Left ventricle myocardium superior (tissue), 1 donor: Measurements from ENCODE around the gene RCSD1. TPM values are rescaled to one million over a fixed set of nuclear protein-coding genes. Genes with fewer than 3 reads are reported as not detected.

Experiments
- ATAC-seq: fragments of 200-7000 bp; cut with Tn5 transposase; one replicate; pipeline ENCODE4 v1.9.1; 2020; ENCODE audit warnings: mild to moderate bottlenecking, moderate library complexity
- DNase-seq: peaks from one replicate; pipeline ENCODE4 v3.0.0-alpha.2; 2020
- intact Hi-C: fragments of 100-400 bp; cut with micrococcal nuclease; formaldehyde crosslinking; loops from one replicate; pipeline ENCODE4 v1.11.0; 2022
- total RNA-seq: library from RNA; stranded (reverse); fragmentation: NEBNext Ultra II Directional; extraction: Animal tissue kit (Norgen Biotek cat#: 25700); gene quantifications from one replicate; pipeline ENCODE4 v1.2.1, GENCODE V29; 2021
- donor health status: DM: no; HTN: yes; CAD: no; lungs with severe emphysema.

RCSD1 gene
- total RNA-seq, 1 donor from 2014 or later = 45.3 TPM

- intact Hi-C loops = no loop called here
- DNase-seq (peak; percentile 83), ATAC-seq (peak; percentile 75)
Observed at GRCh38 chr1:167635156-167635648, 5.2 kb downstream of the RCSD1 start.

- intact Hi-C loops = no loop called here
- DNase-seq (no peak), ATAC-seq (no peak)
Observed at GRCh38 chr1:167635941-167636340, 5.9 kb downstream of the RCSD1 start.

- intact Hi-C loops = no loop called here
- ATAC-seq (no peak), DNase-seq (no peak)
Observed at GRCh38 chr1:167638064-167638463, 8.0 kb downstream of the RCSD1 start.

- no peak for ATAC-seq
- intact Hi-C loops = no loop called here
- no peak for DNase-seq
Observed at GRCh38 chr1:167640051-167640450, 10.0 kb downstream of the RCSD1 start.

- intact Hi-C loops = no loop called here
- DNase-seq = no peak
- ATAC-seq = no peak
Observed at GRCh38 chr1:167641786-167642500, 11.9 kb downstream of the RCSD1 start.

DNA sequence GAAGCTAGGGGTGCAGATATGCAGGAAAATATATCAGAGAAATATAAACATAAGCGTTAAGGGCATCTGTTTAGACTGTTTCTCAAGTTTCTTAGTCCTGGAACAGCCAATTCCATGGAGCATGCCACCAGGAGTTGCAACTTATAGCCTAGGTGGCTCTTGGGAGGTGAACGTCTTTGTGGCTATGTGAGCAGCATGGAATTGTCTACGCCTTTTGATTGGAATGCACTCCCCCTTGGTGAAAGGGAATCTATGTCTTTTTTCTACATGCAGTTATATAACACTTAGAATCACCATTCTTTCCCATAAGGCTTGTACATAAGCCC lies 12.4 kb downstream of the RCSD1 start:
- intact Hi-C loops = no loop called here
- ATAC-seq = no peak
- no peak for DNase-seq

DNA sequence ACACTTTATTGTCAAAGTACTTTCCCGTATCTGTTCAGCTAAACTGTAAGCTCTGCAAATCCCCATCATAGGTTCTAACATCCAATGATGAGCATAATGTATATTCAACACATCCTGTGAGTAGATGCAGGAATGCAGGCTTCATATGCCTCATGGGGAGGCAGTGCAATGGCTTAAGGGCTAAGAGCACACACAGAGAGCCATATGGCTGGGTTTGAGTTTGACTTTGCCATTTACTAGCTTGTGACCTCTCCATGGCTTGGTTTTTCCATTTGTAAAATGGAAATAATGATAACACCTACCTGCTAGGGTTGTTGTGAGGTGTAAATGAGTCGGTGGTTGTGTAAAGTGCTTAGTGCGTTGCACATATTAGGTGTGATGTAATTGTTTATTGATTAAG lies 13.4 kb downstream of the RCSD1 start:
- no peak for ATAC-seq
- intact Hi-C loops = no loop called here
- DNase-seq = no peak

DNA sequence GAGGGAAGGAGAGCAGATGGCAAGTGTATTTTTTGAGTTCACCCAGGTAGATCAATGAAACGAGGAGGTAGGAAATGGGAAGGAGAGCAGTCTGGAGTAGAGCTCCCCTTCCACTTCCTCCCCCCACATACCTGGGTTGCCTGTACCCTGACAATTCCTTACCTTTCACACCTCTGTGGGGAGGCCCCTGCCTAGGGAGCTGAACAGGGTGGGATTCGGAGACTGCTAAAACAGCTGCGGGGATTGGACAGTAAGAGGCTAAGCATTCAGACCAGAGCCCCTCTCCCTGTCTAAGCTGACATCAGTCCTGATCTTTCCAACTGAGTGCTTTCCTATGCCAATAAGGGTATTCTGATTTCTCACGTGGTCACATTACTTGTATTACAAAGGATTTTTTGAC lies 14.5 kb downstream of the RCSD1 start:
- intact Hi-C loops = no loop called here
- ATAC-seq = no peak
- no peak for DNase-seq

GRCh38 chr1:167645140-167645541 lies 15.1 kb downstream of the RCSD1 start:
- intact Hi-C loops = no loop called here
- DNase-seq (no peak), ATAC-seq (no peak)

GRCh38 chr1:167645625-167646414 lies 15.8 kb downstream of the RCSD1 start:
- ATAC-seq (no peak), DNase-seq (no peak)
- intact Hi-C loops = no loop called here

DNA sequence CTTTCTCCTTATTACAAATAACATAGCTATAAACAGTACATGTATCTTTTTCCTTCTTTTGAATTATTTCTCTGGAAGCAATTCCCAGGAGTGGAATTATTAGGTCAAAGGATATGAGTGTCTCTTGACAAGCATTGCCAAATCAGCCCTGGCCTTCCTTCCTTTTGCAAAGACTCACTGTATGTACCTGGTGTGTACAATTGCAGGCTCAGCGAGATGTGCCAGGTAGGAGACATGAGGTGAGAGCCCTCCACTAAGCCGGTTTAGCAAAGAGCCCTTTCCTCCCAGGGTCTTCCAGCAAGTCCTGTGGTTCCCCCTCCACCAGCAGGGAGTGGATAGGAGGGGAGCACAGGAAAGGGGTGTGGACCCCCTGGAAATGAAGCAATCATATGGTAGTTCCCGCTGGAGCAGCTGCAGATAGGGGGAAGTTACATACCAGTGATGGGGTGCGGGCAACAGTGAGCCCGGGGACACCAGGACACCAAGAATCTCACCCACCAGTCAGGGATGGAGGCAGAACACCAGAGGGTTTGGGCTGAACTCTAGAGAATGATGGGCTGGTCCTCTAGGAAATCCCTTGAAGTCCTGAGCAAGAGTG lies 18.3 kb downstream of the RCSD1 start:
- ATAC-seq = peak; percentile 18
- intact Hi-C loops = no loop called here
- no peak for DNase-seq

DNA sequence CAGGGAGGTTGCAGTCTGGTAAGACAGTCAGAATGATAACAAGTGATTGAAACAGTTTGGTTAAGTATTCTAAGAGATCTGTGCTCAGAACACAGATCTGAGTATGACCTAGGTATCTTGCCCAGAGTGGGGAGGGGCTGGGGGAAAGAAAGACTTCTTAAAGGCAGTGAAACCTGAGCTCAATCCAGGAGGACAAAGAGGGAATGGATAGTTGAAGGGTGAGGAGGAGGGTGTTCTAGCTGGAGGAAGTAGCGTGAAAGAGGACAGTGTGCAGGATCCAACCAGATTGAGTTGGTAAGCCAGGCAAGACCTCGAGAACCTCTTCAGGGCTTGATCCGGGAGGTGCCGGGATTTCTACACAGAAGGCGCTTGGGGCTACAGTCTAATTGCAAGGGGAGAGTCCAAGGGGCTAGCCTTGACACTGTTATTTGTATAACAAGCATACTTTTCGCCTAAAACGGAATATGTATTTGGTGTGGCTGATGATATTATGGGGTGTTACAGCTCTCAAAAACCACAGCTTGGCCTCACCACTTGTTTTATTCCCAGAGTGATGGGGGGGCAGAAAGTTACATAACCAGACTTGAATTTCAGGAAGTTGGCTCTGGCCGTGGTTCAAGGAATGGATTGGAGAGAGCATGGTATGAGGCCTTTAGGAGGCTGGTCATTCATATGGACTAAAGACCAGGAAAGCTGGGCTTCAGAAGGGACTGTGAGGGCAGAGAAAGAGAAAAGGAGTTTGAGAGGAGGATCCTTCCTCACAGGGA lies 19.1 kb downstream of the RCSD1 start:
- intact Hi-C loops = no loop called here
- DNase-seq (no peak), ATAC-seq (peak; percentile 56)

GRCh38 chr1:167650269-167651160 lies 20.5 kb downstream of the RCSD1 start:
- ATAC-seq = peak; percentile 46
- peak; percentile 57 for DNase-seq
- intact Hi-C loops = no loop called here

- DNase-seq = peak; percentile 65
- ATAC-seq = peak; percentile 67
- intact Hi-C loops = no loop called here
Observed at GRCh38 chr1:167651161-167651693, 21.2 kb downstream of the RCSD1 start.

GRCh38 chr1:167654975-167655575 lies 25.0 kb downstream of the RCSD1 start:
- intact Hi-C loops = no loop called here
- DNase-seq (no peak), ATAC-seq (peak; percentile 52)

- intact Hi-C loops = no loop called here
- no peak for ATAC-seq
- DNase-seq = no peak
Observed at GRCh38 chr1:167656657-167657056, 26.6 kb downstream of the RCSD1 start.

DNA sequence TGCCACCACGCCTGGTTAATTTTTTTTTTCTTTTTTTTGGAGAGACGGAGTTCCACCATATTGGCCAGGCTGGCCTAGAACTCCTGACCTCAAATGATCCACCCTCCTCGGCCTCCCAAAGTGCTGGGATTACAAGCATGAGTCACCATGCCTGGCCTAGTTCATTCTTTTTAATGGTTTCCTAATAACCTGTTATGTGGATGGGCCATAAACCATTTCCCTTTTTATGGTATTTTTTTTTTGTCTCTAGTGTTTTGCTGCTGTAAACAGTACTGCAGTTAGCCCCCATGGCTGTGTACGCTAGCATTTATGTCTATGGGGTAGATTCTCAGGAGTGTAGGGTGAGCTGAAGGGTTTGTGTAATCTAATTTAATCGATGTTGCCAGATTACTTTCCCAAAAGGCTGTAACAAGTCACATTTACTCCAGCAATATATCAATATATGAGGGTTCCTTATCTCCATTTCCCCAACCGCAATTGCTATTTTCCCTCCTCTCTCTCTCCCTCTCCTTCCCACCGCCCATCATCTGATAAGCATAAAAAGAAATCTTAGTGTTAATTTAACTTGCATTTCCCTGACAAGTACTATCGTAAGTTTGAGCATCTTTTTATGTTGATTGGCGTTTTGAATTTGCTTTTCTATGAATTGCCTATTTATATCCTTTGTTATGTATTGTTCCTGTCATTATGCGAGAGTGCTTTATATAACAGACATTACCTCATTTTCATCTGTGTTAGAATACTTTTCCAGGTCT lies 28.7 kb downstream of the RCSD1 start:
- no peak for ATAC-seq
- intact Hi-C loops = no loop called here

More for the DNA sequence above, 28.7 kb downstream of the RCSD1 start:
- DNase-seq = no peak
